ENCODE data around the gene HOXC12. TPM values are rescaled to one million over a fixed set of nuclear protein-coding genes. Genes with fewer than 3 reads are reported as not detected.

HOXC12 gene
- total and polyA plus RNA-seq, 7 donors: not detected

GRCh38 chr12:53994009-53994263 is 39.2 kb downstream of the HOXC12 start:
- intact Hi-C loops (cut with DNase I): no loop called here
- WGBS, 2 donors: 6 to 8% methylated on average over 19 of the region's 19 CpGs
- no peak overlapping the region for H3K27ac ChIP-seq
- no peaks in the 10 kb centered on the region for H3K36me3 ChIP-seq
- peaks cover 0 to 33% (median 22%) of the 10 kb centered on the region in 4 donors for H3K4me1 ChIP-seq
- no peak for TF ChIP-seq CTCF (IDR thresholded peaks at IDR 0.05)
- no peak for TF ChIP-seq EP300 (IDR thresholded peaks at IDR 0.05)
- TF ChIP-seq POLR2AphosphoS5 (IDR thresholded peaks at IDR 0.05): no peak
- TF ChIP-seq POLR2A (IDR thresholded peaks at IDR 0.05): no peak
- no peak for DNase-seq
- no peak overlapping the region for H3K4me3 ChIP-seq
- H3K9me3 ChIP-seq: no peaks in the 10 kb centered on the region
- peaks cover 91 to 100% (median 100%) of the 10 kb centered on the region in 3 donors for H3K27me3 ChIP-seq

- no peak for DNase-seq
- Histone ChIP-seq H3K4me3 (peak overlapping the region in 1 of 4 donors; percentile 50), H3K9me3 (no peaks in the 10 kb centered on the region), H3K27me3 (peaks cover 90 to 100% (median 100%) of the 10 kb centered on the region in 3 donors), H3K4me1 (peaks cover 0 to 29% (median 24%) of the 10 kb centered on the region in 4 donors), H3K36me3 (no peaks in the 10 kb centered on the region), H3K27ac (no peak overlapping the region)
- intact Hi-C loops (cut with DNase I): no loop called here
- 5% methylated on average over 60 of the region's 60 CpGs for WGBS, 2 donors
- TF ChIP-seq POLR2A (IDR thresholded peaks at IDR 0.05) (no peak), POLR2AphosphoS5 (IDR thresholded peaks at IDR 0.05) (no peak), EP300 (IDR thresholded peaks at IDR 0.05) (no peak), CTCF (IDR thresholded peaks at IDR 0.05) (no peak)
Measured at GRCh38 chr12:53994264-53995001, 39.7 kb downstream of the HOXC12 start.

GRCh38 chr12:53995002-53995377 is 40.3 kb downstream of the HOXC12 start:
- peaks cover 95 to 100% (median 100%) of the 10 kb centered on the region in 3 donors for H3K27me3 ChIP-seq
- WGBS, 2 donors: 4 to 5% methylated on average over 17 of the region's 17 CpGs
- DNase-seq: no peak
- peaks cover 0 to 35% (median 28%) of the 10 kb centered on the region in 4 donors for H3K4me1 ChIP-seq
- no peaks in the 10 kb centered on the region for H3K36me3 ChIP-seq
- intact Hi-C loops (cut with DNase I): no loop called here
- TF ChIP-seq POLR2AphosphoS5 (IDR thresholded peaks at IDR 0.05): no peak
- TF ChIP-seq POLR2A (IDR thresholded peaks at IDR 0.05): no peak
- no peak overlapping the region for H3K27ac ChIP-seq
- H3K9me3 ChIP-seq: no peaks in the 10 kb centered on the region
- H3K4me3 ChIP-seq: peak overlapping the region in 3 of 4 donors; percentile 40 to 50 (median 44)

DNA sequence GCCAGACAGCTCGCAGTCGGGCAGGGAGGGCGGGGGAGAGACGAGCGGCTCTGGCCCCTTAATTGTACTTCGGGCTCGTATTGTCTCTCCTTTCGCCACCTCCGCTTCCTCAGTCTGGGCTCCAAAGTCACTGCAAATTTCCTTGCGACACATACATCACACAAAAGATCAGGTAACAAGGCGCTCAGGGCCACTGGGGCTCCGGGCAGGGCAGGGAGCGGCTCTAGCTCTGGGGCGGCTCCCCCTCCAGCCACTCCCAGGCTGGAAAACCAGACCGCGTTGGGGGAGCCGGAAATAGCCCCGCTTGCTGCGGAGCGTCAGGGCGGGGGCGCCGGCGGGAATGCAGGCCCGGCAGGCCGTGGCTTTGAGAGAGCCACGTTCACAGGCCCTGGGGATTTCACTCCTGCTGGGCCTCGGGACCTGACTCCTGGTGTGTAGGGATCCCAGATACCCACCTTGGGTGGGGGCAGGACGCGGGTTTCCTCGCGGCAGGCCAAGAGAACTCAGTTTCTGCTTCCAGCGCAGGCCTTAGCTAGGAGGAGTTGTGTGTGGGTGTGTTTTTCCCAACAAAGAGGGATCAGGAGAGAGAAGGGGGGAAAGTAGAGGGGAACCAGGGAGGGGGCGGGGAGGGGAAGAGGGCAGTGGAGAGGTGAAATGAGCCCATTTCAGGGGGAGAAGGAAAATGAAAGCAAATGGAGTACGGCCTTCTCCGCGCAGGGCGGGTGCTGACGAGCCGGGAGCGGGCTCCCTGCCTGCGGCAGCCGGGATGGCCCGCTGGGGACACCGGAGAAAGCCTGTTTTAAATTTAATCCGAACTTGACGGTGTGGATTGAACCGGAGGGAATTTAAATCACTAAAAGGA is 40.9 kb downstream of the HOXC12 start:
- intact Hi-C loops (cut with DNase I): no loop called here
- no peaks in the 10 kb centered on the region for H3K9me3 ChIP-seq
- peaks cover 0 to 41% (median 35%) of the 10 kb centered on the region in 4 donors for H3K4me1 ChIP-seq
- H3K27ac ChIP-seq: no peak overlapping the region
- peaks cover 97 to 100% (median 100%) of the 10 kb centered on the region in 3 donors for H3K27me3 ChIP-seq
- H3K4me3 ChIP-seq: peak overlapping the region; percentile 17 to 50 (median 42)
- DNase-seq: no peak
- 2 to 3% methylated on average over 48 of the region's 48 CpGs for WGBS, 2 donors
- peak in 1 of 4 donors; percentile 21 for TF ChIP-seq POLR2AphosphoS5 (IDR thresholded peaks at IDR 0.05)
- TF ChIP-seq EP300 (IDR thresholded peaks at IDR 0.05): no peak
- no peak for TF ChIP-seq POLR2A (IDR thresholded peaks at IDR 0.05)
- TF ChIP-seq CTCF (IDR thresholded peaks at IDR 0.05): no peak
- H3K36me3 ChIP-seq: no peaks in the 10 kb centered on the region
